ENCODE data around the gene DNAJC2. TPM values are rescaled to one million over a fixed set of nuclear protein-coding genes. Genes with fewer than 3 reads are reported as not detected.

The DNAJC2 gene
- total RNA-seq, 1 experiment from 2014 or later = 29.7 TPM

- DNase-seq = no peak
Observed at GRCh38 chr7:103348452-103348851, 3.9 kb upstream of the DNAJC2 start.

GRCh38 chr7:103347507-103348267 is 3.1 kb upstream of the DNAJC2 start, which contains the start of gene PSMC2:
Gene PSMC2, plus strand, starts transcription at chr7:103347643. Its CDS starts 69 bp downstream, at chr7:103347712.
- Histone ChIP-seq H3K9me2 (replicated peaks; ENCODE audit: insufficient read depth, low read length) (no peaks in the 10 kb centered on the region), H3K9me3 (ENCODE audit: low read length) (no peaks in the 10 kb centered on the region), H2AFZ (ENCODE audit: low read length) (peak within 1 kb of the TSS; percentile 58; the same call in 1 of the 2 replicates), H3K27me3 (ENCODE audit: low read length) (no peaks in the 10 kb centered on the region), H3K27ac (ENCODE audit: low read length) (peak within 1 kb of the TSS; percentile 71), H3K4me2 (ENCODE audit: low read depth, low read length, poor library complexity, severe bottlenecking) (peak within 1 kb of the TSS; percentile 83), H3K4me3 (ENCODE audit: low read length) (peak within 1 kb of the TSS; percentile 86), H3K36me3 (ENCODE audit: insufficient read depth, low read length) (peaks cover 6% of the 10 kb centered on the region; the same call in 1 of the 2 replicates), H3K4me1 (ENCODE audit: low read length) (peaks cover 52% of the 10 kb centered on the region), H3K79me2 (ENCODE audit: low read length) (peaks cover 88% of the 10 kb centered on the region), H3K9ac (ENCODE audit: low read length) (peak within 1 kb of the TSS; percentile 81), H4K20me1 (ENCODE audit: insufficient read depth, low read depth, low read length) (no peaks in the 10 kb centered on the region; the same call in 1 of the 2 replicates)
- DNase-seq = peak; percentile 96

More at GRCh38 chr7:103348452-103348851, 3.9 kb upstream of the DNAJC2 start:
- H3K4me1 ChIP-seq (ENCODE audit: low read length) = peaks cover 44% of the 10 kb centered on the region
- peak overlapping the region; percentile 81 for H3K9ac ChIP-seq (ENCODE audit: low read length)
- H2AFZ ChIP-seq (ENCODE audit: low read length) = no peak overlapping the region
- no peaks in the 10 kb centered on the region; the same call in 1 of the 2 replicates for H4K20me1 ChIP-seq (ENCODE audit: insufficient read depth, low read depth, low read length)
- no peaks in the 10 kb centered on the region for H3K27me3 ChIP-seq (ENCODE audit: low read length)
- no peaks in the 10 kb centered on the region for H3K9me2 ChIP-seq (replicated peaks; ENCODE audit: insufficient read depth, low read length)
- peak overlapping the region; percentile 86 for H3K4me3 ChIP-seq (ENCODE audit: low read length)
- H3K27ac ChIP-seq (ENCODE audit: low read length) = peak overlapping the region; percentile 71; the same call in 1 of the 2 replicates
- H3K79me2 ChIP-seq (ENCODE audit: low read length) = peaks cover 88% of the 10 kb centered on the region
- peaks cover 12% of the 10 kb centered on the region; the same call in 1 of the 2 replicates for H3K36me3 ChIP-seq (ENCODE audit: insufficient read depth, low read length)
- peak overlapping the region; percentile 83 for H3K4me2 ChIP-seq (ENCODE audit: low read depth, low read length, poor library complexity, severe bottlenecking)
- no peaks in the 10 kb centered on the region for H3K9me3 ChIP-seq (ENCODE audit: low read length)

GRCh38 chr7:103346396-103346795 is 1.8 kb upstream of the DNAJC2 start:
- Histone ChIP-seq H3K79me2 (ENCODE audit: low read length) (peaks cover 88% of the 10 kb centered on the region), H3K36me3 (ENCODE audit: insufficient read depth, low read length) (peaks cover 7% of the 10 kb centered on the region), H3K9ac (ENCODE audit: low read length) (peak overlapping the region; percentile 81; the same call in 1 of the 2 replicates), H3K9me3 (ENCODE audit: low read length) (no peaks in the 10 kb centered on the region), H3K9me2 (replicated peaks; ENCODE audit: insufficient read depth, low read length) (no peaks in the 10 kb centered on the region), H4K20me1 (ENCODE audit: insufficient read depth, low read depth, low read length) (peaks cover 3% of the 10 kb centered on the region; the same call in 1 of the 2 replicates), H3K27me3 (ENCODE audit: low read length) (no peaks in the 10 kb centered on the region), H3K27ac (ENCODE audit: low read length) (no peak overlapping the region), H3K4me3 (ENCODE audit: low read length) (peak overlapping the region; percentile 86), H2AFZ (ENCODE audit: low read length) (peak overlapping the region; percentile 58; the same call in 1 of the 2 replicates), H3K4me1 (ENCODE audit: low read length) (peaks cover 52% of the 10 kb centered on the region), H3K4me2 (ENCODE audit: low read depth, low read length, poor library complexity, severe bottlenecking) (peak overlapping the region; percentile 83)
- no peak for DNase-seq

GRCh38 chr7:103343758-103344452 is 662 bp downstream of the DNAJC2 start:
- Histone ChIP-seq H3K4me3 (ENCODE audit: low read length) (peak overlapping the region; percentile 78), H3K27me3 (ENCODE audit: low read length) (no peaks in the 10 kb centered on the region), H3K9ac (ENCODE audit: low read length) (peak overlapping the region; percentile 92), H3K9me3 (ENCODE audit: low read length) (no peaks in the 10 kb centered on the region), H3K27ac (ENCODE audit: low read length) (peak overlapping the region; percentile 65), H2AFZ (ENCODE audit: low read length) (peak overlapping the region; percentile 27; the same call in 1 of the 2 replicates), H3K36me3 (ENCODE audit: insufficient read depth, low read length) (peaks cover 28% of the 10 kb centered on the region), H3K4me2 (ENCODE audit: low read depth, low read length, poor library complexity, severe bottlenecking) (peak overlapping the region; percentile 78), H3K79me2 (ENCODE audit: low read length) (peaks cover 88% of the 10 kb centered on the region), H3K9me2 (replicated peaks; ENCODE audit: insufficient read depth, low read length) (no peaks in the 10 kb centered on the region), H4K20me1 (ENCODE audit: insufficient read depth, low read depth, low read length) (peaks cover 5% of the 10 kb centered on the region; the same call in 1 of the 2 replicates), H3K4me1 (ENCODE audit: low read length) (peaks cover 31% of the 10 kb centered on the region)
- peak; percentile 73 for DNase-seq

- Histone ChIP-seq H4K20me1 (ENCODE audit: insufficient read depth, low read depth, low read length) (peaks cover 5% of the 10 kb centered on the region; the same call in 1 of the 2 replicates), H3K4me1 (ENCODE audit: low read length) (peaks cover 25% of the 10 kb centered on the region), H3K9ac (ENCODE audit: low read length) (peak overlapping the region; percentile 92), H3K9me3 (ENCODE audit: low read length) (no peaks in the 10 kb centered on the region), H2AFZ (ENCODE audit: low read length) (no peak overlapping the region), H3K36me3 (ENCODE audit: insufficient read depth, low read length) (peaks cover 29% of the 10 kb centered on the region), H3K79me2 (ENCODE audit: low read length) (peaks cover 84% of the 10 kb centered on the region), H3K27ac (ENCODE audit: low read length) (no peak overlapping the region; the same call in 1 of the 2 replicates), H3K4me2 (ENCODE audit: low read depth, low read length, poor library complexity, severe bottlenecking) (peak overlapping the region; percentile 78), H3K9me2 (replicated peaks; ENCODE audit: insufficient read depth, low read length) (no peaks in the 10 kb centered on the region), H3K4me3 (ENCODE audit: low read length) (peak overlapping the region; percentile 78), H3K27me3 (ENCODE audit: low read length) (no peaks in the 10 kb centered on the region)
- no peak for DNase-seq
Observed at GRCh38 chr7:103343332-103343731, 1.2 kb downstream of the DNAJC2 start.

GRCh38 chr7:103341466-103341865 is 3.1 kb downstream of the DNAJC2 start:
- peaks cover 82% of the 10 kb centered on the region for H3K79me2 ChIP-seq (ENCODE audit: low read length)
- peaks cover 5% of the 10 kb centered on the region; the same call in 1 of the 2 replicates for H4K20me1 ChIP-seq (ENCODE audit: insufficient read depth, low read depth, low read length)
- no peaks in the 10 kb centered on the region for H3K9me3 ChIP-seq (ENCODE audit: low read length)
- peaks cover 16% of the 10 kb centered on the region for H3K4me1 ChIP-seq (ENCODE audit: low read length)
- no peak overlapping the region for H3K27ac ChIP-seq (ENCODE audit: low read length)
- peak overlapping the region; percentile 18 for H3K4me2 ChIP-seq (ENCODE audit: low read depth, low read length, poor library complexity, severe bottlenecking)
- H3K27me3 ChIP-seq (ENCODE audit: low read length) = no peaks in the 10 kb centered on the region
- no peak overlapping the region for H3K4me3 ChIP-seq (ENCODE audit: low read length)
- H3K9me2 ChIP-seq (replicated peaks; ENCODE audit: insufficient read depth, low read length) = no peaks in the 10 kb centered on the region
- no peak overlapping the region for H3K9ac ChIP-seq (ENCODE audit: low read length)
- peaks cover 43% of the 10 kb centered on the region for H3K36me3 ChIP-seq (ENCODE audit: insufficient read depth, low read length)
- no peak overlapping the region for H2AFZ ChIP-seq (ENCODE audit: low read length)
- no peak for DNase-seq

GRCh38 chr7:103338864-103339263 is 5.7 kb downstream of the DNAJC2 start:
- Histone ChIP-seq H3K4me2 (ENCODE audit: low read depth, low read length, poor library complexity, severe bottlenecking) (no peak overlapping the region), H3K9me3 (ENCODE audit: low read length) (no peaks in the 10 kb centered on the region), H3K27me3 (ENCODE audit: low read length) (no peaks in the 10 kb centered on the region), H4K20me1 (ENCODE audit: insufficient read depth, low read depth, low read length) (peaks cover 5% of the 10 kb centered on the region; the same call in 1 of the 2 replicates), H3K4me3 (ENCODE audit: low read length) (no peak overlapping the region), H3K9me2 (replicated peaks; ENCODE audit: insufficient read depth, low read length) (no peaks in the 10 kb centered on the region), H3K27ac (ENCODE audit: low read length) (no peak overlapping the region), H3K79me2 (ENCODE audit: low read length) (peaks cover 88% of the 10 kb centered on the region), H3K4me1 (ENCODE audit: low read length) (peaks cover 8% of the 10 kb centered on the region), H3K36me3 (ENCODE audit: insufficient read depth, low read length) (peaks cover 57% of the 10 kb centered on the region), H3K9ac (ENCODE audit: low read length) (no peak overlapping the region), H2AFZ (ENCODE audit: low read length) (no peak overlapping the region)
- peak; percentile 37 for DNase-seq

- Histone ChIP-seq H3K79me2 (ENCODE audit: low read length) (peaks cover 89% of the 10 kb centered on the region), H4K20me1 (ENCODE audit: insufficient read depth, low read depth, low read length) (peaks cover 5% of the 10 kb centered on the region; the same call in 1 of the 2 replicates), H3K36me3 (ENCODE audit: insufficient read depth, low read length) (peaks cover 63% of the 10 kb centered on the region)
Observed at GRCh38 chr7:103336761-103337160, 7.8 kb downstream of the DNAJC2 start.

More at GRCh38 chr7:103336761-103337160, 7.8 kb downstream of the DNAJC2 start:
- Histone ChIP-seq H3K9ac (ENCODE audit: low read length) (no peak overlapping the region), H2AFZ (ENCODE audit: low read length) (no peak overlapping the region), H3K9me3 (ENCODE audit: low read length) (no peaks in the 10 kb centered on the region), H3K9me2 (replicated peaks; ENCODE audit: insufficient read depth, low read length) (no peaks in the 10 kb centered on the region), H3K27ac (ENCODE audit: low read length) (no peak overlapping the region), H3K4me3 (ENCODE audit: low read length) (no peak overlapping the region), H3K4me2 (ENCODE audit: low read depth, low read length, poor library complexity, severe bottlenecking) (no peak overlapping the region), H3K4me1 (ENCODE audit: low read length) (no peaks in the 10 kb centered on the region), H3K27me3 (ENCODE audit: low read length) (no peaks in the 10 kb centered on the region)
- no peak for DNase-seq
